ENCODE data around the gene CLASP2. TPM values are rescaled to one million over a fixed set of nuclear protein-coding genes. Genes with fewer than 3 reads are reported as not detected.

The CLASP2 gene
- total RNA-seq, 4 donors from 2014 or later = 64.2 to 115 (median 92.1) TPM

DNA sequence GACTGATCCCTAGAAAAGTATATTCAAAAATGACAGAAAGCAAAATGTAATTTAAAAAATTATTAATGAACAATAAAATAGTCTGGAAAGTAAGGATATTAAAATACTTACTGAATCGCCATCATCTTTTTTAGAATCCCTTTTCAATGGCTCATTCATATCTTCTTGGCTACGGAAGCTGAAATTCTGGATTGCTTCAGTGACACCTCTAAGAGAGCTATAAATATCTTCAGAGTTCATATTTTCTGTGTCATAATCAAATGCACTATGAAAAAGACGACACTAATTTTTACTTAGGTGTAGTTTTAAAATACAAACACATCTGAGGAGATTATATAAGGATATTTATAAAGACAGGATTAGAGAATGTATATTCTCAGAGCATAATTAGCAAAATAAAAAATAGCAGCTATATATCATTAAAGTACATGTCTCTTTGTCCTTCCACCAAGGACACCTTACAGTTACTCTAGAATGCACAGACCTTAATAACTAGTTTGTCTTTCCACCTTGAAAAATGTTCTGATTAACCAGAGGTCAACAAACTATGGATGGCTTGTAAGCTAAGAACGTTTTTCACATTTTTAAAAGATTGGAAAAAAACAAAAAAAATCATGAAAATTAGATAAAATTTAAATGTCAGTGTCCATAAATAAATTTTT, 179.2 kb downstream of the CLASP2 start:
- no peak for DNase-seq
- intact Hi-C loops (cut with DNase I) = no loop called here
- H3K27ac ChIP-seq = no peak overlapping the region
- 94% methylated on average over 4 of the region's 4 CpGs for WGBS, 2 donors
- no peaks in the 10 kb centered on the region for H3K9me3 ChIP-seq
- no peak overlapping the region for H3K4me3 ChIP-seq (replicated peaks in 1 of 3)
- no peaks in the 10 kb centered on the region for H3K4me1 ChIP-seq
- peaks cover 0 to 15% of the 10 kb centered on the region in 2 donors for H3K36me3 ChIP-seq
- TF ChIP-seq POLR2A (IDR thresholded peaks at IDR 0.05) = no peak
- TF ChIP-seq, protein P1, sequence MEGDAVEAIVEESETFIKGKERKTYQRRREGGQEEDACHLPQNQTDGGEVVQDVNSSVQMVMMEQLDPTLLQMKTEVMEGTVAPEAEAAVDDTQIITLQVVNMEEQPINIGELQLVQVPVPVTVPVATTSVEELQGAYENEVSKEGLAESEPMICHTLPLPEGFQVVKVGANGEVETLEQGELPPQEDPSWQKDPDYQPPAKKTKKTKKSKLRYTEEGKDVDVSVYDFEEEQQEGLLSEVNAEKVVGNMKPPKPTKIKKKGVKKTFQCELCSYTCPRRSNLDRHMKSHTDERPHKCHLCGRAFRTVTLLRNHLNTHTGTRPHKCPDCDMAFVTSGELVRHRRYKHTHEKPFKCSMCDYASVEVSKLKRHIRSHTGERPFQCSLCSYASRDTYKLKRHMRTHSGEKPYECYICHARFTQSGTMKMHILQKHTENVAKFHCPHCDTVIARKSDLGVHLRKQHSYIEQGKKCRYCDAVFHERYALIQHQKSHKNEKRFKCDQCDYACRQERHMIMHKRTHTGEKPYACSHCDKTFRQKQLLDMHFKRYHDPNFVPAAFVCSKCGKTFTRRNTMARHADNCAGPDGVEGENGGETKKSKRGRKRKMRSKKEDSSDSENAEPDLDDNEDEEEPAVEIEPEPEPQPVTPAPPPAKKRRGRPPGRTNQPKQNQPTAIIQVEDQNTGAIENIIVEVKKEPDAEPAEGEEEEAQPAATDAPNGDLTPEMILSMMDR (IDR thresholded peaks at IDR 0.05) = no peak
- no peaks in the 10 kb centered on the region for H3K27me3 ChIP-seq

- intact Hi-C loops (cut with DNase I) = no loop called here
- no peaks in the 10 kb centered on the region for H3K27me3 ChIP-seq
- no peak overlapping the region for H3K27ac ChIP-seq
- no peak for DNase-seq
- H3K9me3 ChIP-seq = no peaks in the 10 kb centered on the region
- no peak for TF ChIP-seq POLR2A (IDR thresholded peaks at IDR 0.05)
- TF ChIP-seq, protein P1 (IDR thresholded peaks at IDR 0.05) = no peak
- no peak overlapping the region for H3K4me3 ChIP-seq (replicated peaks in 1 of 3)
- peaks cover 0 to 19% of the 10 kb centered on the region in 2 donors for H3K36me3 ChIP-seq
- H3K4me1 ChIP-seq = no peaks in the 10 kb centered on the region
Measured at GRCh38 chr3:33537133-33537532, 180.9 kb downstream of the CLASP2 start.

GRCh38 chr3:33526787-33527186, 191.3 kb downstream of the CLASP2 start:
- H3K36me3 ChIP-seq = peaks cover 8 to 21% of the 10 kb centered on the region in 2 donors
- DNase-seq = no peak
- H3K27ac ChIP-seq = no peak overlapping the region
- 94 to 98% methylated on average over 1 of the region's 1 CpG for WGBS, 2 donors
- no peaks in the 10 kb centered on the region for H3K27me3 ChIP-seq
- intact Hi-C loops (cut with DNase I) = no loop called here
- H3K4me1 ChIP-seq = no peaks in the 10 kb centered on the region
- H3K9me3 ChIP-seq = no peaks in the 10 kb centered on the region
- no peak overlapping the region for H3K4me3 ChIP-seq (replicated peaks in 1 of 3)
- TF ChIP-seq, protein P1 (IDR thresholded peaks at IDR 0.05) = no peak
- TF ChIP-seq POLR2A (IDR thresholded peaks at IDR 0.05) = no peak

- Histone ChIP-seq H3K4me1 (no peaks in the 10 kb centered on the region), H3K36me3 (peaks cover 8 to 17% of the 10 kb centered on the region in 2 donors), H3K27me3 (no peaks in the 10 kb centered on the region), H3K9me3 (no peaks in the 10 kb centered on the region), H3K4me3 (replicated peaks in 1 of 3) (no peak overlapping the region), H3K27ac (no peak overlapping the region)
- DNase-seq = no peak
- no peak for TF ChIP-seq POLR2A (IDR thresholded peaks at IDR 0.05)
- TF ChIP-seq, protein P1 (IDR thresholded peaks at IDR 0.05) = no peak
- WGBS, 2 donors = 78 to 96% methylated on average over 2 of the region's 2 CpGs
- intact Hi-C loops (cut with DNase I) = no loop called here
Measured at GRCh38 chr3:33525232-33525631, 192.8 kb downstream of the CLASP2 start.

DNA sequence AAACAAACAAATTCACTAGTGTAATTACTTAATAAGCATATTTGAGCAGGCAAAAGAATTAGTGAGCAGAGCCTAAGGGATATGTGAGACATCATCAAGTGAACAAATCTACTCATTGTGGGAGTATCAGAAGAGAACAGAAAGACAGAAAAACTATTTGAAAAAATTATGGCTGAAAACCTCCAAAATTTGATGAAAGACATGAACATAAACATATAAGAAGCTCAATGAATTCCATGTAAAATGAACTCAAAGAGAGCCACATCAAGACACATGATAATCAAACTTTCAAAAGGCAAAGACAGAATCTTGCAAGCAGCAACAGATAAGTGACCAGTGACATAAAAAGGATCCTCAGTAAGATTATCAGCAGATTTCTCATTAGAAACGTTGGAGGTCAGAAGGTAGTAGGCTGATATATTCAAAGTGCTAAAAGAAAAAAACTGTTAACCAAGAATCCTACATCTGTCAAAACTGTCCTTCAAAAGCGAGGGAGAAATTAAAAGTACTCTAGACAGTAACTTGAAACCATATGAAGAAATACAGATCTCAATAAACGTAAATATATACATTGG, 194.9 kb downstream of the CLASP2 start:
- no peak for TF ChIP-seq POLR2A (IDR thresholded peaks at IDR 0.05)
- TF ChIP-seq, protein P1 (IDR thresholded peaks at IDR 0.05) = no peak
- no peak for DNase-seq
- no peak overlapping the region for H3K27ac ChIP-seq
- intact Hi-C loops (cut with DNase I) = no loop called here
- no peaks in the 10 kb centered on the region for H3K27me3 ChIP-seq
- 92 to 99% methylated on average over 3 of the region's 3 CpGs for WGBS, 2 donors
- peaks cover 8 to 13% of the 10 kb centered on the region in 2 donors for H3K36me3 ChIP-seq
- no peaks in the 10 kb centered on the region for H3K9me3 ChIP-seq
- H3K4me1 ChIP-seq = no peaks in the 10 kb centered on the region
- no peak overlapping the region for H3K4me3 ChIP-seq (replicated peaks in 1 of 3)

Measured in thyroid gland (tissue), 4 donors.